ENCODE measurements around the gene NOL7.

NOL7 gene

GRCh38 chr6:13597073-13597472 lies 18.1 kb upstream of the NOL7 start:
- no peak for DNase-seq (ENCODE audit: low read depth)

DNA sequence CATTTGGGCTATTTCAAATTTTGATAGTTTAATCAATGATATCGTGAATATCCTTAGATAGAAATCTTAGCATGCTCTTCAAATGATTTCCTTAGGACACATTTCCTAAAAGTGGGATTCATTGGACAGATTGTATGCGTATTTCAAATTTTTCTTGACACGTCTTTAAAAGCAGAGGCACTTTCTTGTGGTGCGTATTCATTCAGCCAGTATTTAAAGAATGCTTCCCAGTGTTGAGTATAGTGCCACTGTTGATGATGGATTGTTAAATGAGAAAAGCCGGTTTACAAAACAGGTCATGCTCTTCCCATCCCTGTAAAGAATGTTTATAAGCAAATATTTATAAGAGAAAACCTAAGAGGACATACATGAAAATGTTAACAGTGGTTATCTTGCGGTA lies 15.1 kb upstream of the NOL7 start:
- no peak for DNase-seq (ENCODE audit: low read depth)

DNA sequence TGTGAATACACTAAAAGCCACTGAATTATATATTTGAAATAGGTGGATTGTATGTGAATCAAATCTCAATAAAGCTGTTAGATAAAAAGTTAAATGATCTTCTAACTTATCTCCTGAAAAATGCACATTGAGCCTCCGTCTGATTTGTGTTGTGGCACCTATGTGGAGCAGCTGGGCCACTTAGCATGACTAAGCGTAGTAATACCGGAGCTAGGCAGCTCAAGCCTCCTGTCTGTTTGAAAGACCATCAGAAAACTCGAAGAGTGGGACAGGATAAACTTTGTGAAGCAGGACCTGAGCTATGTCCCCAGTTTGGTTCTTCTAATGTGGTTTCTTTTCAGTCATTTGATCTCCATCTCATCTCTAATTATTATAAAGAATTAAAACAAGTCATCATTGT lies 11.0 kb upstream of the NOL7 start:
- DNase-seq (ENCODE audit: low read depth): no peak

GRCh38 chr6:13604546-13605416 lies 10.4 kb upstream of the NOL7 start:
- no peak for DNase-seq (ENCODE audit: low read depth)

GRCh38 chr6:13605634-13606033 lies 9.5 kb upstream of the NOL7 start:
- no peak for DNase-seq (ENCODE audit: low read depth)

GRCh38 chr6:13611715-13612114 lies 3.4 kb upstream of the NOL7 start:
- no peak for DNase-seq (ENCODE audit: low read depth)

DNA sequence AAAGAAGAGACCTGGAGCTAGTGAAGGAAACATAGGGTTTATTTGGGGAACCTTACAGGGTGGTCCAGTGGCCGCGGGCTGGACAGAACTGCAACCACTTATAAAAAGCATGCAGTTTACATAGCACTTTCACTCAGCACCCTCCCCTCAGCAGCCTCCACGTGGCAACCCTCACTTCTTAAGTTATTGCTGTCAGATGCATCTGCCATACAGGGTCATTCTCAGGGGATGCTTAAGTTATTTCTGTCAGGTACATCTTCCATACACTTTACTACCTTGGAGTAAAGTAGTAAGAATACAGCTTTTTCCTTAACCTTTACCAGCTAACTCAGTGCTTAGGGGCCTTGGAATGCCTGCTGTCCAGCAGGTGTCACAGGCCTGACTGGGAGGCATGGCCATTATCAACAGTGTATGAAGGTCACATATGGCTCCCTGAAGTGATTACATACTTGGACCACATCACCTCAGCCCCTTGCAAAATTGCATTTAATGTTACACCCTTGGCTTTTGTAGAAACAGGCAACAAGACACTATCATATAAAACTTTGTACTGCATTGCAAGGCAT lies 2.0 kb upstream of the NOL7 start:
- no peak for DNase-seq (ENCODE audit: low read depth)

DNA sequence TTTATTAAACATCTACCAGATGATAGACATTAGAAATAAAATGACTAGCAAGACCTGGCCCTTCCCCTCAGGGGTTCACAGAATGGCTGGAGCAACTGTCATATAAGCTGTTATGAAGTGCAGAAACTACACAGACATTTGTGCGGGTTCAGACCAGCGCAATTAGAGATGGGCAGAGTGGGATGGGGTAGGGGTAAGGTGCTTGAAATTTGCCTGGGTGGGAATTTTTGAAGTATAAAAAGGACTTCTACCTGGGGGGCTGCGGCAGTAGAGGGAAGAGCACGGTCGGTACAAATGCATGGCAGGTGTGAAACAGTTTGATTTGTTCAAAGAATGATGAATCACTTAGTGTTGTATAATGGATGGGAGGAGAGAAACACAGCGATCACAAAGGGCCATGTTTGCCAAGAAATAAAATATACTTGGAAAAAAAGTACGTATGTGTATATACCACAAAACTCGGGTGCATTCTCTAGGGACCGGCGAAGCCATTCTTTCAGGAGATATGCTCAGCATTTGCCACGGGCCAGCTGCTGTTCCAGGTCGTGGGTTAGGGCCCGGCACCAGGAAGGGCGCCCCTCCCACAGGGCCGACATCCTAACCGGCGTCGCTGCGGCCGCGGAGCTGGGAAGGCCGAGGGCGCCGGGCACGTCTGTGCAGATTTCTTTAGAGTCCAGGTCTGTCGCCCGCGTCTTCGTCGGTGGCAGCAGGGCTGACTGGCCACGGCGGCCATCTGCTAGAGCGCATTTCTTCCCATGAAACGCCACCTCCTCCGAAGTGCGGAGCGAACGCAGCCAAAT lies 809 bp upstream of the NOL7 start:
- DNase-seq (ENCODE audit: low read depth): no peak

GRCh38 chr6:13615792-13616120 lies 621 bp downstream of the NOL7 start:
- peak; percentile 3 for DNase-seq (ENCODE audit: low read depth)

- DNase-seq (ENCODE audit: low read depth): no peak
These were observed 1.9 kb downstream of the NOL7 start for GRCh38 chr6:13617066-13617465.

- no peak for DNase-seq (ENCODE audit: low read depth)
These were observed 9.7 kb downstream of the NOL7 start for GRCh38 chr6:13624871-13625288.

- no peak for DNase-seq (ENCODE audit: low read depth)
These were observed 14.5 kb downstream of the NOL7 start for GRCh38 chr6:13629459-13630116.

GRCh38 chr6:13630499-13630898 lies 15.4 kb downstream of the NOL7 start:
- no peak for DNase-seq (ENCODE audit: low read depth)

DNA sequence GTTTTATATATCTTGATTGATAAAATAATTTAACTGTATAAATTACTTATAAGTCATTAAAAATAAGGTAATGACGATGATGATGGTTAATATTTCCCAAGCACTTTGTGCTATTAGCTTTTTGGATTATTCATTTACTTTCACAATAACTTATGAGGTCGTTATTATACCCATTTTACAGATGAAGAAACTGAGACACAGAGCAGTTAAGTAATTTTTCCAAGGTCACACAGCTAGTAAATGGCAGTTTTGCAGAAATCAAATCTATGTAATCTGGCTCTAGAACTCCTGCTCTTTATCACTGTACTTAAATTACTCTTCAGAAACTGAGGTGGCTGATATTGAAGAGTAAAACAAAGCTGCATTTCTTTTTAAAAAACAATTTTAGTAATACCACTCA lies 18.2 kb downstream of the NOL7 start:
- no peak for DNase-seq (ENCODE audit: low read depth)

DNA sequence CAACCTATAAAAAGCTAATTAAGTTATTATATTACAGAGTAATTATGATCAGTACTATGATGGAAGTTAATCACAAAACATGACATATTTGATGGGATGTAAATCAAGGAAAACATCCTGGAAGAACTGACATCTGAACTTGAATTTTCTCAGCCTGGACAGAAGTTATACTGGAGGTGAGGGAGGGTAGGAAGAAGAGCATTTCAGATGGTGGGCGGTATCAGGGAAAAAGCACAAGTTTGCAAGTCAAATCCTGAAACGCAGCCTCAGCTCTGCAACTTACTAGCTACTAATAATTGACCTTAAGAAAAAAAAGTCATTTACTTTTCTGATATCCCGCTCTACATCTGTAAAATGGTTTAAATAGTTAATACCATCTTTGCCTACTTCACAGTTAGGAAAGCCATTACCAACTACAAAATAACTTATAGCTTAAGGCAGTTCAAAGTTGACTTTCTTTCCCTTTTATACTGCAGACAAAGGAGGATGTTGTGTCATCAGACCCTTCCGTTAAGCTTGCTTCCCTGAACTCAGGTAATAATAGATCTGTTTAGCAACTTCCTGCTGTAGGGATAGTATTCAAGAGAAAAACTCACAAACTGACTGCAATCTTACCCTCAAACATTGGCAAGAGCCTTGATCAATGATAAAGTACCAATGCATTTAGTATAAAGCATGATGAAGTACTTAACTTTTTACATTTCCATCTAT lies 21.0 kb downstream of the NOL7 start:
- DNase-seq (ENCODE audit: low read depth): no peak

GRCh38 chr6:13638014-13638413 lies 22.9 kb downstream of the NOL7 start:
- no peak for DNase-seq (ENCODE audit: low read depth)

DNA sequence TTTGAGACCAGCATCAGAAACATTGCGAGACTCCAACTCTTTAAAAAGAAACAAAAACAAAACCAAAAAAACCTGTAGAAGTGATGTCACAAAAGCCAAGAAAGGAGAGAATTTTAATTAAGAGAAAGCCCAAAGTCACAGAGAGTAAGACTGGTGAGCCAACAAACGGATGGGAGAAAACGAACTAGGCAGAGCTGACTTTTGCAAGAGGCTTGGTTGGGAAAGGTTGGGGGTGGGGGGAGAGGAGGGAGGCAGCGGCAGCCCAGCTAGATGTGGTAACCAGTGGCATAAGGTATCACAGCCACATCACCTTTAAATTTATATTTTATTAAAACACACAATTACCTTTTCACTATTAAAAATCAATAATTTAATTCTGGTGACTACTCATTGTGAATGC lies 23.5 kb downstream of the NOL7 start:
- DNase-seq (ENCODE audit: low read depth): no peak

GRCh38 chr6:13641315-13641714 lies 26.2 kb downstream of the NOL7 start:
- DNase-seq (ENCODE audit: low read depth): no peak

DNA sequence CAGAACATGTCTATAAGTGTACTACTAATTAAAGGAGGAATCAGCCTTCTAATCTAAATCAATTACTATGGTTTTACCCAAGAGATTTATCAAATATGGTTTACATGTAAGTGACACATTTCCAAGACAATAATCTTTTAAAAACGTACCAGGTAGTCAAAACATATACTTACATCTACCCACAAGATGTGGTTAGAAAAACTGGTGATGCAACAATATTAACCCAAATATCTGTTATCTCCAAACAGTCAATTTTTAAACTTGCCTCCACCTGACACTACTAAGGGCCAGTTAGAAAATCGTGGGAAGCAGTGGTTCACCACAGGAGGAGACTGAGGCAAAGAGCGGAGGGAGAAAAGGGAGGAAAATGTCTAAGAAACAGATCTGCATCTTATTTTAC lies 28.0 kb downstream of the NOL7 start:
- no peak for DNase-seq (ENCODE audit: low read depth)

- no peak for DNase-seq (ENCODE audit: low read depth)
These were observed 33.7 kb downstream of the NOL7 start for GRCh38 chr6:13648850-13649249.

DNA sequence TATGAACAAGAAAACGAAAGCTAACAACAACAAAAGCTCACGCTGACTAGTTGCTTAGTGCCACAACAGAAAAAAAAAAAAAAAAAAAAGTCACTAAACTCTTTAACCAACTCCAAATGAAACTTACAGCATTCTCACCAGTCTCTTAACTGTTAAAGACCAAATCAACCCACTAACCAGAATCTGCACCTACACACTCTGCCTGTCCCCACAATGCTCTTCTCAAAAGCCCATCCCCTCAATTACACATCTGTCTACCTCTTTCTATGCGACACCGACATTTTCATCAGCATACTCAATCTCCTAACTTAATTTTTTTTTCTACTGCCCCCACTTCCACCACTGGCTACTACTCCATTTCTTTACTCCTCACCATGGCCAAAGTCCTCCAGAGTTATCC lies 34.3 kb downstream of the NOL7 start:
- no peak for DNase-seq (ENCODE audit: low read depth)

DNA sequence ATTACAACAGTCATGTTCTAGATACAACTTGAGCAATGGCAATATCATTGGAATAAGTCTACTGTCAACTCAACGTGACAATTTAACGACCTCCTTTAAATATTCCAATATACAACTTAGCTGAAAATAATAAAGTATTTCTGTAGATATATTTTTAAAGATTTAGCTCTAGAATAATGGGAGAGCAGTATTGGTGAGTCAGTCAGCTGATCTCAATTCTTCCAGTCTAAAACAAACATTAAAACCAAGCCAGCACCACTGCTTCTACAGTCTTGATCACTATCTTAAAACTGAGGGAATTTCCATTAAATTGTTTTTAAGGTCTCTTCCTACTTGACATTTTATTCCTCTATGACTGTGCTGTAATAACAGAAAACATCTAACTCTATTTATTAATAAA lies 38.2 kb downstream of the NOL7 start:
- no peak for DNase-seq (ENCODE audit: low read depth)
